ENCODE measurements around the gene EGFLAM.

GRCh38 chr5:38509185-38509584 lies 250.8 kb downstream of the EGFLAM start:
- TF ChIP-seq EP300 (conservative IDR thresholded peaks at IDR 0.05; ENCODE audit: poor library complexity, severe bottlenecking), result no peak
- no peak for TF ChIP-seq CTCF (IDR thresholded peaks at IDR 0.05; ENCODE audit: poor library complexity, severe bottlenecking)
- TF ChIP-seq RAD21 (conservative IDR thresholded peaks at IDR 0.05), result no peak

Data from neural cell (in vitro differentiated cells).